Esophagus squamous epithelium (tissue), 5 donors: Measurements from ENCODE around the gene SMURF2. TPM values are rescaled to one million over a fixed set of nuclear protein-coding genes. Genes with fewer than 3 reads are reported as not detected.

Experiments used
- DNase-seq: peaks from one replicate; lab custom pipeline; 2025; lab: John Stamatoyannopoulos, UW
- H3K27ac ChIP-seq, 4 donors: fragments of 200-600 bp; sonication (generic); one replicate each; pipeline ENCODE4 v1.5.1; 2016 to 2019; ENCODE audit warnings: mild to moderate bottlenecking in 1 of 4
- H3K27me3 ChIP-seq, 4 donors: fragments of 200-600 bp; sonication (generic); 1 replicate in 3 of 4; 2 replicates in 1 of 4; pipeline versions ENCODE4 v1.5.1 to v1.6.0; 2017 to 2021; ENCODE audit warnings: antibody characterized with exemption in 1 of 4
- H3K36me3 ChIP-seq, 3 donors: fragments of 200-600 bp; sonication (generic); one replicate each; pipeline ENCODE4 v1.5.1; 2016 to 2019
- H3K4me1 ChIP-seq, 3 donors: fragments of 200-600 bp; sonication (generic); one replicate each; pipeline ENCODE4 v1.5.1; 2017 to 2019
- H3K4me3 ChIP-seq, 4 donors: fragments of 200-600 bp; sonication (generic); 1 replicate in 3 of 4; 2 replicates in 1 of 4; pipeline ENCODE4 v1.5.1; 2016 to 2019; ENCODE audit warnings: mild to moderate bottlenecking in 2 of 4, moderate library complexity in 1 of 4
- H3K9me3 ChIP-seq, 3 donors: fragments of 200-600 bp; sonication (generic); one replicate each; pipeline ENCODE4 v1.5.1; 2016 to 2019
- POLR2A ChIP-seq, 4 donors: fragments of 450-650 bp; IDR thresholded peaks; one replicate each; pipeline ENCODE4 v1.6.1; 2017; ENCODE audit warnings: antibody characterized with exemption in 4 of 4, mild to moderate bottlenecking in 4 of 4, moderate library complexity in 3 of 4
- WGBS, 2 donors: methylation state at CpG; one replicate each; pipeline ENCODE4 v1.1.5; 2018; 5-methylcytosine and 5-hydroxymethylcytosine counted together
- intact Hi-C: fragments of 100-400 bp; cut with DNase I; formaldehyde crosslinking; loops from one replicate; pipeline ENCODE4 v1.15.0; 2022
- total RNA-seq, 4 donors: library from RNA; depleted of rRNA; stranded (reverse); fragments of >200 nt; gene quantifications; one replicate each; pipeline ENCODE4 v1.1.0, GENCODE V29; 2016
- TF ChIP-seq, protein P1 (sequence below), 6 experiments: fragments of 450-650 bp in 4 of 6; fragments of 200-600 bp in 2 of 6; sonication (generic) in 2 of 6; IDR thresholded peaks; one replicate each; pipeline ENCODE4 v1.5.1; 2016 to 2019; ENCODE audit warnings: antibody characterized with exemption in 6 of 6, mild to moderate bottlenecking in 4 of 6, moderate library complexity in 4 of 6
- donor health status: DM: yes; HTN: yes; CAD: no.

Gene SMURF2
- total RNA-seq, 4 donors from 2014 or later = 7.0 to 22.7 (median 13.0) TPM

DNA sequence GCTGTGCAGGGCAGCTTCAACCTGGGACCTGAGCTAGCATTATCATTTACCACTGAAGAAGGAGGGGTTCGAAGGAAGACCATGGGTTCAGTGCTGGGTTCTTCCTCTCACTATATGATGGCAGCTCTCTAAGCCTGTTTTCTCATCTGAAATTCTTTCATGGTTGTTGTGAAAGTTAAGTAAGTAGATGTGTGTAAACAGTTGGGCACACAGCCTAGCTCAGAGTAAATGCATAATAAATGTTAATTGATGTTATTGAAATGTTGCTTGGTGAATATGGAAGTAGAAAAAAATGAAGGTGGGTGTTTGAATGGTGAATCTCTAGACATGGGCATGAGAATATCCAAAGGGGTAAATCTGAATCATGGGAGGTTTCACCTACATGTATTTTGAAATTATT is 146.3 kb downstream of the SMURF2 start:
- TF ChIP-seq, protein P1, sequence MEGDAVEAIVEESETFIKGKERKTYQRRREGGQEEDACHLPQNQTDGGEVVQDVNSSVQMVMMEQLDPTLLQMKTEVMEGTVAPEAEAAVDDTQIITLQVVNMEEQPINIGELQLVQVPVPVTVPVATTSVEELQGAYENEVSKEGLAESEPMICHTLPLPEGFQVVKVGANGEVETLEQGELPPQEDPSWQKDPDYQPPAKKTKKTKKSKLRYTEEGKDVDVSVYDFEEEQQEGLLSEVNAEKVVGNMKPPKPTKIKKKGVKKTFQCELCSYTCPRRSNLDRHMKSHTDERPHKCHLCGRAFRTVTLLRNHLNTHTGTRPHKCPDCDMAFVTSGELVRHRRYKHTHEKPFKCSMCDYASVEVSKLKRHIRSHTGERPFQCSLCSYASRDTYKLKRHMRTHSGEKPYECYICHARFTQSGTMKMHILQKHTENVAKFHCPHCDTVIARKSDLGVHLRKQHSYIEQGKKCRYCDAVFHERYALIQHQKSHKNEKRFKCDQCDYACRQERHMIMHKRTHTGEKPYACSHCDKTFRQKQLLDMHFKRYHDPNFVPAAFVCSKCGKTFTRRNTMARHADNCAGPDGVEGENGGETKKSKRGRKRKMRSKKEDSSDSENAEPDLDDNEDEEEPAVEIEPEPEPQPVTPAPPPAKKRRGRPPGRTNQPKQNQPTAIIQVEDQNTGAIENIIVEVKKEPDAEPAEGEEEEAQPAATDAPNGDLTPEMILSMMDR (IDR thresholded peaks at IDR 0.05) = no peak
- TF ChIP-seq POLR2A (IDR thresholded peaks at IDR 0.05) = no peak
- WGBS, 2 donors = 100% methylated on average over 1 of the region's 1 CpG
- Histone ChIP-seq H3K9me3 (no peaks in the 10 kb centered on the region), H3K27me3 (no peaks in the 10 kb centered on the region), H3K4me3 (no peak overlapping the region), H3K36me3 (peaks cover 0 to 100% (median 12%) of the 10 kb centered on the region in 3 donors), H3K4me1 (no peaks in the 10 kb centered on the region), H3K27ac (no peak overlapping the region)
- intact Hi-C loops = no loop called here
- no peak for DNase-seq

DNA sequence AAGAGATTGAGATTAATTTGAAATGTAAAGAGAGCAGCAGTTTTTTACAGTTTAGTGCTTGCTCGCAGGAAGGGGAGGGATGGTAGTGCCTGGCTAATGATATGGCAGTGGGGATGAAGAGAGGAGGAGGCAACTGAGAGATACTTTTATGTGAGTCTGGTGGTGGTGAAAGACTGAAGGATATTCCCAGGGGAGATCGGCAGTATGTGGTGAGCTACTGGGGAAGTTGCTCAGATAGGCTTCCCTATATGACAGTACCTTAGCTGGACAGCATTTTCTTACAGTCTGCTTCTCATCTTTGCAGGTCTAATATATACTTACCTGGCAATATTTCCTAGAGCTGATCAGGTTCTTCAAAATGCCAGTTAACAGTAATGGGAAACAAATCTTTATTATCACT is 146.7 kb downstream of the SMURF2 start:
- peaks cover 0 to 100% (median 16%) of the 10 kb centered on the region in 3 donors for H3K36me3 ChIP-seq
- no peak for DNase-seq
- TF ChIP-seq POLR2A (IDR thresholded peaks at IDR 0.05) = no peak
- TF ChIP-seq, protein P1 (IDR thresholded peaks at IDR 0.05) = no peak
- no peak overlapping the region for H3K4me3 ChIP-seq
- 82 to 85% methylated on average over 2 of the region's 2 CpGs for WGBS, 2 donors
- H3K9me3 ChIP-seq = no peaks in the 10 kb centered on the region
- H3K4me1 ChIP-seq = no peaks in the 10 kb centered on the region
- no peaks in the 10 kb centered on the region for H3K27me3 ChIP-seq
- intact Hi-C loops = no loop called here
- no peak overlapping the region for H3K27ac ChIP-seq

DNA sequence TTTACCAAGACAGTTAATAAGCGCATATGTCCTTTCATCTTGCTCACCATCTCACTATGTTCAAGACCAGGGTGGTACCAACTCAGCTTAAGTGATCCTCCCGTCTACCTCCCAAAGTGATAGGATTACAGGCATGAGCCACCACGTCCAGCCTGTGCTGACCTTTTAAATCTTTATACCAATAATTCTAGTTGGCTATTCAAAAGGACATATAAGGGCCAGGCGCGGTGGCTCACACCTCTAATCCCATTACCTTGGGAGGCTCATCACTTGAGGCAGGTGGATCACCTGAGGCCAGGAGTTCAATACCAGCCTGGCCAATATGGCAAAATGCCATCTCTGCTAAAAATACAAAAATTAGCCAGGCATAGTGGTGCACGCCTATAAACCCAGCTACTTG is 152.9 kb downstream of the SMURF2 start:
- 84 to 95% methylated on average over 6 of the region's 6 CpGs for WGBS, 2 donors
- peaks cover 13 to 28% (median 14%) of the 10 kb centered on the region in 3 donors for H3K4me1 ChIP-seq
- TF ChIP-seq POLR2A (IDR thresholded peaks at IDR 0.05) = no peak
- TF ChIP-seq, protein P1 (IDR thresholded peaks at IDR 0.05) = no peak
- no peak for DNase-seq
- H3K27ac ChIP-seq = no peak overlapping the region
- H3K27me3 ChIP-seq = no peaks in the 10 kb centered on the region
- intact Hi-C loops = no loop called here
- H3K9me3 ChIP-seq = no peaks in the 10 kb centered on the region
- H3K4me3 ChIP-seq = no peak overlapping the region
- H3K36me3 ChIP-seq = peaks cover 0 to 64% (median 11%) of the 10 kb centered on the region in 3 donors

DNA sequence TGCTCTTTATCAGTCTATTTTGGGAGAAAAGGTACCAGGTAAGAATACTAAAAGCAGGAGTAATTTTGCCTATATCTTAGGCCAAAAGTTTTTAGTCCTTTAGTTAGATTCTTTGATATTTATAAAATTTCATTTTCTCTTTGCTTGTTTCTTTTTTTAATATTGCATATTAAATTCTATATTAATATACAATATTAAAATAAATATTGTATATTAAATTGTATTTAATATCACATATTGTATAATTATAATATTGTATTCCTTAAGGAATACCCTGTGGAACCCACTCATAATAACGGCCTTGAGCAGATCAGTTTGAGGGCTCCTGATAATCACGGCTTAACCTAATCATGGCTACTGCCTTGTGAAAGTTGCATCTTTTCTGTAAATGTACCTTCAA is 153.4 kb downstream of the SMURF2 start:
- Histone ChIP-seq H3K36me3 (peaks cover 0 to 64% (median 11%) of the 10 kb centered on the region in 3 donors), H3K27me3 (no peaks in the 10 kb centered on the region), H3K4me1 (peaks cover 18 to 33% (median 18%) of the 10 kb centered on the region in 3 donors), H3K9me3 (no peaks in the 10 kb centered on the region), H3K4me3 (peak overlapping the region in 2 of 4 donors; percentile 82 to 93), H3K27ac (peak overlapping the region in 1 of 4 donors; percentile 23)
- intact Hi-C loops = no loop called here
- TF ChIP-seq POLR2A (IDR thresholded peaks at IDR 0.05) = no peak
- TF ChIP-seq, protein P1 (IDR thresholded peaks at IDR 0.05) = no peak
- DNase-seq = no peak
- 88 to 94% methylated on average over 2 of the region's 2 CpGs for WGBS, 2 donors

DNA sequence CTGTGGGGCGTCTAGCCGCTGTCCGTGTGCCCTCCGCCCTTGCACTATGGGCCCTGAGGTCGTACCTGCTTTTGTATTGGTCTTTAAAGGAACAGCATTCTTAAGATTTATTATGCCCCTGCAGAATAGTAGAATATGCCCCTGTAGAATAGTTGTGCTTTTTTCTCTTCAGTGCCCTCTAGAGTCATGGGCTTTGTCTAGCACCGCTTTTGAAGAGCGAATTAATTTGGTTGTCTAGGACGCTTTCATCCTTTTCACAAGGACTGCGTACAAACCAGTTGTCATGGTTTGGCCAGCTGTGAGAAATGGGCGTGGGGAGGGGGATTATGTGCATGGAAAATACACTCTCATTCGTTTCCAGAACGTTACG is 154.7 kb downstream of the SMURF2 start:
- DNase-seq = no peak
- no peak for TF ChIP-seq POLR2A (IDR thresholded peaks at IDR 0.05)
- TF ChIP-seq, protein P1 (IDR thresholded peaks at IDR 0.05) = peak in 5 of 6 experiments; percentile 26 to 48 (median 36)
- Histone ChIP-seq H3K27ac (peak overlapping the region; percentile 99 to 100 (median 100)), H3K27me3 (no peaks in the 10 kb centered on the region), H3K4me3 (peak overlapping the region; percentile 82 to 100 (median 89)), H3K9me3 (no peaks in the 10 kb centered on the region), H3K4me1 (peaks cover 28 to 46% (median 31%) of the 10 kb centered on the region in 3 donors), H3K36me3 (peaks cover 7 to 64% (median 24%) of the 10 kb centered on the region in 3 donors)
- WGBS, 2 donors = 1 to 3% methylated on average over 10 to 13 of the region's 13 CpGs
- intact Hi-C loops = no loop called here
